ENCODE results near the gene ATP2A1.

ATP2A1 gene

GRCh38 chr16:28878083-28878926 lies at the start of gene ATP2A1:
TSS of gene ATP2A1 (plus strand) at chr16:28878488. CDS start at chr16:28878672, 184 bp downstream.
- DNase-seq: no peak

- DNase-seq: no peak
Observed at GRCh38 chr16:28829747-28830146, 48.5 kb upstream of the ATP2A1 start.

- no peak for DNase-seq
Observed at GRCh38 chr16:28830531-28830930, 47.8 kb upstream of the ATP2A1 start.

GRCh38 chr16:28834349-28834748 lies 43.9 kb upstream of the ATP2A1 start:
- DNase-seq: no peak

GRCh38 chr16:28834873-28835863 lies 43.1 kb upstream of the ATP2A1 start:
- no peak for DNase-seq

- DNase-seq: no peak
Observed at GRCh38 chr16:28835864-28836760, 42.2 kb upstream of the ATP2A1 start.

- DNase-seq: no peak
Observed at GRCh38 chr16:28836761-28837064, 41.6 kb upstream of the ATP2A1 start.

- no peak for DNase-seq
Observed at GRCh38 chr16:28837672-28838557, 40.4 kb upstream of the ATP2A1 start.

- DNase-seq: no peak
Observed at GRCh38 chr16:28838558-28838918, 39.8 kb upstream of the ATP2A1 start.

- no peak for DNase-seq
Observed at GRCh38 chr16:28839004-28839639, 39.2 kb upstream of the ATP2A1 start.

GRCh38 chr16:28839899-28840298 lies 38.4 kb upstream of the ATP2A1 start:
- DNase-seq: no peak

GRCh38 chr16:28842696-28843095 lies 35.6 kb upstream of the ATP2A1 start:
- DNase-seq: no peak

GRCh38 chr16:28843766-28844165 lies 34.5 kb upstream of the ATP2A1 start:
- DNase-seq: no peak

- DNase-seq: no peak
Observed at GRCh38 chr16:28844226-28844885, 33.9 kb upstream of the ATP2A1 start.

GRCh38 chr16:28845293-28845692 lies 33.0 kb upstream of the ATP2A1 start:
- peak; percentile 23 to 31 for DNase-seq

- no peak for DNase-seq
Observed at GRCh38 chr16:28845761-28846079, 32.6 kb upstream of the ATP2A1 start.

- DNase-seq: peak; percentile 95 to 96
Observed at GRCh38 chr16:28846080-28846932, 32.0 kb upstream of the ATP2A1 start, which contains the start of gene TUFM. TSS of gene TUFM (minus strand) at chr16:28846348. CDS start at chr16:28846269, 79 bp downstream.

- no peak for DNase-seq
Observed at GRCh38 chr16:28846933-28847273, 31.4 kb upstream of the ATP2A1 start.

GRCh38 chr16:28858421-28858820 lies 19.9 kb upstream of the ATP2A1 start:
- no peak for DNase-seq

GRCh38 chr16:28859326-28859725 lies 19.0 kb upstream of the ATP2A1 start:
- no peak for DNase-seq
